Liver (tissue), 3 donors: ENCODE data around the gene ENKD1.

Source experiments
- EGR1 ChIP-seq, 2 donors: IDR thresholded peaks; 2 replicates each; pipeline ENCODE4 v1.6.1; 2016 to 2018; ENCODE audit warnings: antibody characterized with exemption in 2 of 2, low read depth in 2 of 2
- FOXA2 ChIP-seq: IDR thresholded peaks from 2 replicates; pipeline ENCODE4 v1.6.1; 2016; ENCODE audit warnings: antibody characterized with exemption
- GABPA ChIP-seq, 2 donors: IDR thresholded peaks in 1 of 2; conservative IDR thresholded peaks in 1 of 2; 2 replicates each; pipeline ENCODE4 v1.6.1; 2016; ENCODE audit warnings: antibody characterized with exemption in 2 of 2, mild to moderate bottlenecking in 1 of 2, moderate library complexity in 1 of 2
- HNF4A ChIP-seq, 2 donors: conservative IDR thresholded peaks; 2 replicates each; pipeline ENCODE4 v1.6.1; 2016; ENCODE audit warnings: antibody characterized with exemption in 2 of 2, mild to moderate bottlenecking in 2 of 2
- HNF4G ChIP-seq: IDR thresholded peaks from 2 replicates; pipeline ENCODE4 v1.6.1; 2016; ENCODE audit warnings: antibody characterized with exemption
- NR2F2 ChIP-seq: IDR thresholded peaks from 2 replicates; pipeline ENCODE4 v1.6.1; 2016; ENCODE audit warnings: antibody characterized with exemption
- RAD21 ChIP-seq, 2 donors: IDR thresholded peaks; 2 replicates each; pipeline ENCODE4 v1.6.1; 2016; ENCODE audit warnings: antibody characterized with exemption in 2 of 2, mild to moderate bottlenecking in 2 of 2
- SP1 ChIP-seq: IDR thresholded peaks from 2 replicates; pipeline ENCODE4 v1.6.1; 2018; ENCODE audit warnings: antibody characterized with exemption, mild to moderate bottlenecking
- TAF1 ChIP-seq: conservative IDR thresholded peaks from 2 replicates; pipeline ENCODE4 v1.6.1; 2016; ENCODE audit warnings: antibody characterized with exemption, mild to moderate bottlenecking
- TF ChIP-seq, protein P1 (sequence below): fragments of 150-350 bp; IDR thresholded peaks from 2 replicates; pipeline ENCODE4 v1.5.1; 2017; ENCODE audit warnings: improper control_type of control experiment, low read depth, low read length; ENCODE audit not compliant: missing input control
- TF ChIP-seq, protein P2 (sequence below): IDR thresholded peaks from 2 replicates; pipeline ENCODE4 v1.6.1; 2016; ENCODE audit warnings: antibody characterized with exemption
- TF ChIP-seq, protein P3 (sequence below): IDR thresholded peaks from 2 replicates; pipeline ENCODE4 v1.6.1; 2016; ENCODE audit warnings: antibody characterized with exemption
- TF ChIP-seq, protein P4 (sequence below): IDR thresholded peaks from 2 replicates; pipeline ENCODE4 v1.6.1; 2016; ENCODE audit warnings: antibody characterized with exemption
- TF ChIP-seq, protein P5 (sequence below): IDR thresholded peaks from 2 replicates; pipeline ENCODE4 v1.6.1; 2016; ENCODE audit warnings: antibody characterized with exemption, mild to moderate bottlenecking
- donor health status: healthy.
- donor health status: healthy.

DNA sequence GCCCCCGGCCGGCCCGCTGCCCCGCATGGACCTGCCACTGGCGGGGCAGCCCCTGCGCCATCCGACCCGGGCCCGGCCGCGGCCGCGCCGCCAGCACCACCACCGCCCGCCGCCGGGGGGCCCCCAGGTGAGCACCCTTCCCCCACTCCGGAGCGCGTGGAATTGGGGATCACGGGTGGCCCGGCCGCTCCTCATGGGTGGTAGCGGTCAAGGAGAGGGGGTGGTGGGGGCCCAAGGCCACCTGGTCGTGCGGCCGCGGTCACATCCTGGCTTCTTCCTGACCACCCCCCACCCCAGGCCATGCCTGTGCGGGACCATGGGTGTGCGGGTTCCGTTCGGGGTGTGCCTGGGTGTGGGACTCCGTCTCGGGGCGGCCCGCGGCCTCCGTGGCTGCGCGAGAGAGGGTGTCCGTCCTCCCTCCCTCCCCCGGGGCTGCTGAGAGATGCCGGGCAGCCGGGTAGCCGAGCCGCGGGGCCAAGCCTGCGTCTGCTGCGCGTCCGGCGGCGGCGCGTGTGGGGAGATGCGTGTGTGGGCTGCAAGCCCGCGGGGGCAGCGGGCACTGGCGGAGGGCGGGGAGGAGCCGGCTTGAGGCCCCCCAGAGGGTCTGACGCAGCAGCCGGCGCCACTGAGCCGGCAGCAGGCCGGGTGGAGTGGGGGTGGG is 13.3 kb downstream of the ENKD1 start:
- TF ChIP-seq RAD21 (IDR thresholded peaks at IDR 0.05) (no peak), EGR1 (IDR thresholded peaks at IDR 0.05; ENCODE audit: low read depth in 2 of 2) (no peak), TAF1 (no peak), SP1 (no peak), HNF4G (no peak), GABPA (IDR thresholded peaks at IDR 0.05 in 1 of 2, conservative IDR thresholded peaks at IDR 0.05 in 1 of 2) (no peak), HNF4A (conservative IDR thresholded peaks at IDR 0.05) (no peak), FOXA2 (no peak), NR2F2 (no peak)
- TF ChIP-seq, protein P1, sequence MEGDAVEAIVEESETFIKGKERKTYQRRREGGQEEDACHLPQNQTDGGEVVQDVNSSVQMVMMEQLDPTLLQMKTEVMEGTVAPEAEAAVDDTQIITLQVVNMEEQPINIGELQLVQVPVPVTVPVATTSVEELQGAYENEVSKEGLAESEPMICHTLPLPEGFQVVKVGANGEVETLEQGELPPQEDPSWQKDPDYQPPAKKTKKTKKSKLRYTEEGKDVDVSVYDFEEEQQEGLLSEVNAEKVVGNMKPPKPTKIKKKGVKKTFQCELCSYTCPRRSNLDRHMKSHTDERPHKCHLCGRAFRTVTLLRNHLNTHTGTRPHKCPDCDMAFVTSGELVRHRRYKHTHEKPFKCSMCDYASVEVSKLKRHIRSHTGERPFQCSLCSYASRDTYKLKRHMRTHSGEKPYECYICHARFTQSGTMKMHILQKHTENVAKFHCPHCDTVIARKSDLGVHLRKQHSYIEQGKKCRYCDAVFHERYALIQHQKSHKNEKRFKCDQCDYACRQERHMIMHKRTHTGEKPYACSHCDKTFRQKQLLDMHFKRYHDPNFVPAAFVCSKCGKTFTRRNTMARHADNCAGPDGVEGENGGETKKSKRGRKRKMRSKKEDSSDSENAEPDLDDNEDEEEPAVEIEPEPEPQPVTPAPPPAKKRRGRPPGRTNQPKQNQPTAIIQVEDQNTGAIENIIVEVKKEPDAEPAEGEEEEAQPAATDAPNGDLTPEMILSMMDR: peak; percentile 16
- TF ChIP-seq, protein P2, sequence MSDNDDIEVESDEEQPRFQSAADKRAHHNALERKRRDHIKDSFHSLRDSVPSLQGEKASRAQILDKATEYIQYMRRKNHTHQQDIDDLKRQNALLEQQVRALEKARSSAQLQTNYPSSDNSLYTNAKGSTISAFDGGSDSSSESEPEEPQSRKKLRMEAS: no peak
- TF ChIP-seq, protein P3, sequence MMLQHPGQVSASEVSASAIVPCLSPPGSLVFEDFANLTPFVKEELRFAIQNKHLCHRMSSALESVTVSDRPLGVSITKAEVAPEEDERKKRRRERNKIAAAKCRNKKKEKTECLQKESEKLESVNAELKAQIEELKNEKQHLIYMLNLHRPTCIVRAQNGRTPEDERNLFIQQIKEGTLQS: no peak
- TF ChIP-seq, protein P4, sequence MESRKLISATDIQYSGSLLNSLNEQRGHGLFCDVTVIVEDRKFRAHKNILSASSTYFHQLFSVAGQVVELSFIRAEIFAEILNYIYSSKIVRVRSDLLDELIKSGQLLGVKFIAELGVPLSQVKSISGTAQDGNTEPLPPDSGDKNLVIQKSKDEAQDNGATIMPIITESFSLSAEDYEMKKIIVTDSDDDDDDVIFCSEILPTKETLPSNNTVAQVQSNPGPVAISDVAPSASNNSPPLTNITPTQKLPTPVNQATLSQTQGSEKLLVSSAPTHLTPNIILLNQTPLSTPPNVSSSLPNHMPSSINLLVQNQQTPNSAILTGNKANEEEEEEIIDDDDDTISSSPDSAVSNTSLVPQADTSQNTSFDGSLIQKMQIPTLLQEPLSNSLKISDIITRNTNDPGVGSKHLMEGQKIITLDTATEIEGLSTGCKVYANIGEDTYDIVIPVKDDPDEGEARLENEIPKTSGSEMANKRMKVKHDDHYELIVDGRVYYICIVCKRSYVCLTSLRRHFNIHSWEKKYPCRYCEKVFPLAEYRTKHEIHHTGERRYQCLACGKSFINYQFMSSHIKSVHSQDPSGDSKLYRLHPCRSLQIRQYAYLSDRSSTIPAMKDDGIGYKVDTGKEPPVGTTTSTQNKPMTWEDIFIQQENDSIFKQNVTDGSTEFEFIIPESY: no peak
- TF ChIP-seq, protein P5, sequence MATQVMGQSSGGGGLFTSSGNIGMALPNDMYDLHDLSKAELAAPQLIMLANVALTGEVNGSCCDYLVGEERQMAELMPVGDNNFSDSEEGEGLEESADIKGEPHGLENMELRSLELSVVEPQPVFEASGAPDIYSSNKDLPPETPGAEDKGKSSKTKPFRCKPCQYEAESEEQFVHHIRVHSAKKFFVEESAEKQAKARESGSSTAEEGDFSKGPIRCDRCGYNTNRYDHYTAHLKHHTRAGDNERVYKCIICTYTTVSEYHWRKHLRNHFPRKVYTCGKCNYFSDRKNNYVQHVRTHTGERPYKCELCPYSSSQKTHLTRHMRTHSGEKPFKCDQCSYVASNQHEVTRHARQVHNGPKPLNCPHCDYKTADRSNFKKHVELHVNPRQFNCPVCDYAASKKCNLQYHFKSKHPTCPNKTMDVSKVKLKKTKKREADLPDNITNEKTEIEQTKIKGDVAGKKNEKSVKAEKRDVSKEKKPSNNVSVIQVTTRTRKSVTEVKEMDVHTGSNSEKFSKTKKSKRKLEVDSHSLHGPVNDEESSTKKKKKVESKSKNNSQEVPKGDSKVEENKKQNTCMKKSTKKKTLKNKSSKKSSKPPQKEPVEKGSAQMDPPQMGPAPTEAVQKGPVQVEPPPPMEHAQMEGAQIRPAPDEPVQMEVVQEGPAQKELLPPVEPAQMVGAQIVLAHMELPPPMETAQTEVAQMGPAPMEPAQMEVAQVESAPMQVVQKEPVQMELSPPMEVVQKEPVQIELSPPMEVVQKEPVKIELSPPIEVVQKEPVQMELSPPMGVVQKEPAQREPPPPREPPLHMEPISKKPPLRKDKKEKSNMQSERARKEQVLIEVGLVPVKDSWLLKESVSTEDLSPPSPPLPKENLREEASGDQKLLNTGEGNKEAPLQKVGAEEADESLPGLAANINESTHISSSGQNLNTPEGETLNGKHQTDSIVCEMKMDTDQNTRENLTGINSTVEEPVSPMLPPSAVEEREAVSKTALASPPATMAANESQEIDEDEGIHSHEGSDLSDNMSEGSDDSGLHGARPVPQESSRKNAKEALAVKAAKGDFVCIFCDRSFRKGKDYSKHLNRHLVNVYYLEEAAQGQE: no peak
